ENCODE data around the gene NOTCH2.
"Not testable (repeated sequence)": the region's sequence is repeated elsewhere in the genome, so short reads cannot be mapped to it uniquely, and the experiment has no call there.

NOTCH2 gene

DNA sequence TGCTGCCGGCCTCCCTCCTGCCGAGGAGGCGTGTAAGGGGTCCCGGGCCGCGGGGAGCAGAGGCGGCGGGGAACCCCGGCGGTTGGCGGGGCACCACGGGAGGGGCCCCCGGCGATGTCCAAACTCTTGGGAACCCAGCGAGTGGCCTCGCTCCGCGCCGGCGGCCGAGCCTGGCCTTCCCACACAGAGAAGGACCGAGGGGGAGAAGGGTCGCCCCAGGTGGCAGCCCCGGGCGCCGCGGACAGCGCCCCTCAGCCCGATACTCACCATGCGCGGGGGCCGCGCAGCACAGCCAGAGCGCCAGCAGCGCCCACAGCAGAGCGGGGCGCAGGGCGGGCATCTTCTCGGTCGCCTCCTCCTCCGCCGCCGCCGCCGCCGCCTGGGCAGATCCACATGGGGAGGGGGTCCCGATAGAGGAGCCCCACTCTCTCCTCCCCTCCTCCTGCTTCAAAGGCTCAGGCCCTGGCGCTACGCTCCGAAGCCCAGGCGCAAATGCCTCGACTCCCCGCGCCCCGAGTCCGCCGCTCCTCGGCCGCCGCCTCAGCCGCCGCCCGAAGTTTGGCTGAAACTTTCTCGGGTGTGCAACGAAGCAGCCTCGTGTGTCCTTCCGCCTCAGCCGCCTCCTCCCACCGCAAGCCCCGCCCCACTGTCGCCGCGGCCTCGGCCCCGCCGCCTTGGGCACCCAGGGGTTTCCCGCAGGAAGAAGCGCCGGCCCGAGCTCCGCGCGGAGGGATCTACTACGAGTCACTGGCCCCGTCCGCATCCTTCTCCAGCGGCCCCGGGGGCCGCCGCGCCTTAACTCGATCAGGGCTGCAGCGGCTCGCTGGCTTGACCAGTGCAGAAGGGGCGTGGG is at the start of gene NOTCH2:
Gene NOTCH2 (minus strand): TSS at position 596 of the 853 bp plus-strand sequence. CDS start 256 bp downstream, at position 340.
- peak; percentile 28 for DNase-seq (ENCODE audit: low spot score)

DNA sequence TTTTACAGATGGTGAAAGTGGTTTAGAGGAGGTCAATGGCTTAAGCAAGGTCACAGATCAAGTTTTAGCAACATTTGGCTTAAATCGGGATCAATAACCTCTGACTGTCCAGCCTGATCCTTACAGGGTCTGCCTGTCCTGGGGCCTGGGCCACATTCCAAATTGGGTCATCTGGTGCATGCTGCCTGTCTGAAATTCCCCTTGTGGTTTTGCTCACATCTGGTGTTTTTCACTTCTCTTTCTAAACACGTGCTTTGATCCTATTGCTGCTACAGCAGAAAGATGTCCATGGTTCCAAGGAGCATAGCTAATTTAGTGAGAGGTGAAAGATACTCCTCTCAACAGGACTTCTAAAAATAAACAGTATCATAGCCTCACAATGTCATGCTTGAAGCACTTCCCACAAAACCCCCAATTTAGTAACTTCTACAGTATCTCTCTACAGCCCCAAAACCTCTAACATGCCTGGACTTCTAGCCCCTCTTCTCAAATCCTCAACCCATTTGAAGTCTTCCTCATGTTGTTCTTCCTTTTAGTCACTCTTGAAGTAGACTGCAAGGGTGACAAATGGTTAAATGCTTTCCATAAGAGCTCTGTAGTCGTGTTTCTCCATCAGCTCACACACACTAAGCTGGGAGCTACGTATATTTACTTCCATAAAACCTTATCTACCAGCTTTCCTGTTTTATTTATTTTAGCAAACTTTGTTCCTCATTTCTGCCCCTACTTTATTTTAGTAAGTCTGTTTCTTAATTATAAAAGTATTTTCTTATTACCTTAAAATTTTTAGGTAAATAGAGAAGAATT is 48.1 kb upstream of the NOTCH2 start:
- peak; percentile 73 for DNase-seq (ENCODE audit: low spot score)

DNA sequence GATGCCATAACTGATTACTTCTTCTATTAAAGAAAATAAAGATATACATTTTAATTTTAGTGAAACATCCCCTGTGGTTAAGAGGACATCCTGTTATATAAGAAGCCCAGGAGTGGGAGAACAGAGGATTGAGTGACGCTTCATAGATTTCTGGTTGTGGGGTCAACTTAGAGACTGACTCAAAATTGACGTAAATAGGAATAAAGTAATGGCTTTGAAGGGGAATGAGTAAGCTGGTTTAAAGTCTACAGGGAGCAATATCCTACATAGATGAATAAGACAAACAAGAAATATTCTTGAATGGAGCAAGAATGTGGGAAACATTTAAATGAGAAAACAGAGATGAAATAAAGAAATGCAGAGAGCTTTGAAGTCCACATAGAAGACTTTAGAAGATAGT is 46.6 kb upstream of the NOTCH2 start:
- DNase-seq (ENCODE audit: low spot score), result not testable (repeated sequence)

DNA sequence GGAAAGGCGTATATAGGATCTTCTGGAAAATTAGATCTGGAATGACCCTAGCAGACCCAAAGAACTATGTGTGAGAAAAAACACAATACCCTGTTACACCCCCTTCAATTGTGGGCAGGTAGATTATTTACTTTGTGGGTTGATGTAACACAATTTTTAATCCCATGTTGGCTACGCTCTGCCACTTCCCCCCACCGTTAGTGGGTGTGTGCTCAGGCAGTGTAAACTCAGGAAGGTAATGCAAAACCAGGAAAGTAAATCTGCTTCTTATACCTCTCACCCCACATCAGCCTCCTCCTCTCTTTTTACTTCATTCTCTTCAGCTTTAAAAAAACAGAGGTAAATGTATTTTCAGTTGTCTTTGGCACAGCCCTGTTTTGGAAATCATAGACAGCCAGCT is 43.7 kb upstream of the NOTCH2 start:
- DNase-seq (ENCODE audit: low spot score), result not testable (repeated sequence)

DNA sequence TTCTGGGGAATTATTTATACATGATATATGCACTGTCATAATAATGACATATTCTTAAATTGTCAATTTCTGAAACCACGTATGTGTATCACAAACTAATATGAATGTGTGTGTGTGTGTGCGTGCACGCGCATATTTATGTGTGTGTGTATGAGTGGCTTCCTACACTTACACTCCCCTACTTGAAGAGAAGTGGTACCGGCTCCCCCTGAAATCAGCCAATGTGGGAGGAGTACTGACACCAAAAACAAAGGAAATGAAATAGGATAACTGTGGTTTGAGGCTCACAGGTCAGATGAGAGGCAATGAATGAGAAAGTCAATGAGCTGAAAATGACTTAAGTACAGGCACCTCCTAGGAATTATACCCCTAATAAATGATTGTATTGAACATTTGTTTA is 42.8 kb upstream of the NOTCH2 start:
- DNase-seq (ENCODE audit: low spot score), result not testable (repeated sequence)

DNA sequence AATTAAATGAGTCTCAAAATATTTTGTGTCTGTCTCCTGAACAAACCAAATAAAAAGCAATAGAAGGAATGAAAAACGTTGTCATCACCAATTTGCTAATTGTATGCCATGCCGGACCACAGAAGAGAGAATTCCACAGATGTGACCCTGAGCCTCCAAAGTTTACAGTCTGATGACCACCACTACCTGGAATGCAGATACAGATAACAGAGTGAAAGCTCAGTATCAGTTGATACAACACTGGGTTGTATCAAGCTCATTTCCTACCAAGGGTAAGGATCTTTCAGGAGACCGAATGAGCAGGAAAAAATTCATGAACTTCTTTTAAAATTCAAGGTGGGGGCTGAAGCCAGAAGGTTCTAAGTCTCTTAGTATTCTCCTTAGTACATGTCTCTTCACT is 42.3 kb upstream of the NOTCH2 start:
- not testable (repeated sequence) for DNase-seq (ENCODE audit: low spot score)

DNA sequence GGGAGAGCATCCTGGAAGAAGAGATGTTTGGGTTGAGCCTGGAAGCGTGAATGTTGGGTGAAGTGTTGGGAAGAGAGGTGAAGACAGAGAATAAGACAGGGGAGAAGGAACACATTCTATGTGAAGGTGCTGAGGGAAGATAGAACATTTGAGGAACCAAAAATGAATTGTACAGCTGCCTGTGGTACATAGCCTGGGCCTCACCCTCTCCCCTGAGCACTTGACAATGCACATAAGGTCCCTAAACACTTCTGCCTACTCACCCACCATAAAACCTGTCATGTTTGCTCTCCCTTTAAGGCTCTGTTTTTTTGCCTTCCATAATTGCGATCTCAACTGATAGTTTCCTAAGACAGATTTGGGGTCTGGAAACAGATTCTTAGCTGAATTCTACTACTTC is 41.5 kb upstream of the NOTCH2 start:
- not testable (repeated sequence) for DNase-seq (ENCODE audit: low spot score)

DNA sequence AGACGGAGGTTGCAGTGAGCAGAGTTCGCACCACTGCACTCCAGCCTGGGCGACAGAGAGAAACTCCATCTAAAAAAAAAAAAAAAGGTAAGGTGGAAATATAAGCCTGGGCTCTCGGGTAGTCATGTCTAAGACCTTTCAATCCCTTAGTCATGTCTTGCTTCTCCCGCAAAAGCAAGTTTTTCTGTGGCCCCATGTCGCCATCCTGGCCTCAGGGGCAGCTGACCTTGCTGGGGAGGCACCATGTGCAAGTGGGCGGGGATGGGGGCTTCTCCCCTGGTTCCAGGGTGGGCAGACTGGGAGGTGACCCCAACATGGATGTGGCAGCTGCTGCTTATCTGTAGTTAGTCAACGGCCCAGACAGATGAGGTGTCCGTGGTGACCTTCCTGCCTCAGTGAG is 40.2 kb upstream of the NOTCH2 start:
- not testable (repeated sequence) for DNase-seq (ENCODE audit: low spot score)

DNA sequence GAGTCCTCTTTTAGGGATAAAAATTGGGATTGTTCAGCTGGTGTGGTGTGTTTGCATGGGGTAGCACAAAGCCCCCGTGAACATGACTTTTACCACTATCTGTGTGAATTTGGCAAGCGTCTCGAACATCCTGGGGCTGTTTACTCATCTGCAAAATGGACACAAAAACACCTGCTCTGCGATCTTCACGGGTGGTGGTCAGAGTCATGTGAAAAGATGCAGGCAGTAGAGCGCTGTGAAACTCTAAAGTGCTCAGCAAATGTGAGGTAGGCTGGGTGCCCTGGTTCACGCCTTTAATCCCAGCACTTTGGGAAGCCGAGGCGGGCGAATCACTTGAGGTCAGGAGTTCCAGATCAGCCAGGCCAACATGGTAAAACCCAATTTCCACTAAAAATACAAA is 39.7 kb upstream of the NOTCH2 start:
- DNase-seq (ENCODE audit: low spot score), result not testable (repeated sequence)

DNA sequence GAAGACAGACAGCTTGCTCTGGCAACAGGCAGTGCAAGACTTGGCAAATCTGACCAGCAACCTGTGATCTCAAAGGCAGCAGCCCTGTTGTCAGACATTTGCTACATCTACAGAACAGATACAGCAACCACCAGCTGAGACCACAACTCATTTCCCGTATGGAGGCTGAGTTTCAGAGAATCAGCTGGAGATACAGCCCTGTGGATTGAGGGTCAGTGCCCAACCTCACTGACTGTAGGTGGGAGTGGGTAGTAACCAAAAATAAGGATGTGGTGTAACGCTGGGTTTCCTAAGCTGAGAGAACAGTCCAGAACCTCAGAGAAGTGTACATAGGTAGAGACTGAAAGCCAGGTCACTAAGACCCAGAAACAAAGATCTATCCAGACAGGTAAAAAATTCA is 35.8 kb upstream of the NOTCH2 start:
- DNase-seq (ENCODE audit: low spot score), result not testable (repeated sequence)

DNA sequence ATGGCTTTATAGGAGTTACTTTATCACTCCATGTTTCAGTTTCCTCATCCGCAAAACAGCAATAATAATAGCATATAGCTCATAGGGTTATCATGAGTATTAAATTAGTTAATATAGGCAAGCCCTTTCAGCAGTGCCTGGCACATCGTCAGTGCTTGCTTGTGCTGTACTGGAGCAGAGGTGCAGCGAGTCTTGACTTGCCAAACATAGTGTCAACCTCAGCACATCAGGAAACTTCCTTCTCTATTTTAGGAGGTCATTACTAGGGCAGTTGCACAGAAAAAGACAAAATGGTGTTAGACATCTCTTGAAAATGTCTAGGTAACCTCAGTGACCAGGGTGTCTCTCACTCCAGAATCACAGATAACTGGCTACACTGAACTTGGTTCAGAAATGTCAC is 34.3 kb upstream of the NOTCH2 start:
- not testable (repeated sequence) for DNase-seq (ENCODE audit: low spot score)

DNA sequence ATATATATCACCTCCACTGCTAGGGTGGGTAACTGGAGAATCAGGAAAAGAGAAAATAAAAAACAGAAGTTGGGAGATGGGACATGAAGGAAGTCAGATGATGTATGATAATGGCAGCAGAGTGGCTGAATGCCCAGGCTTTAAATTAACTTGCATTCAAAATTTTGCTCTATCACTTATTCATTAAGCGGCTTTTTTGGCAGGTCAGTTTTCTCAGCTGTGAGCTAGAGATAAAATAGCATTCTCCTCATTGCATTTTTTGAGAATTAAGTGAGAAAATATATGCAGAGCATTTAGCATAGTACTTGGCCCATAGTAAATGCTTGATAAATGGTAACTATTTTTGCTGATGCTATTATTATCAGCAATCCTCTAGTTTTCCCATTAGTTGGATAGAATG is 32.1 kb upstream of the NOTCH2 start:
- DNase-seq (ENCODE audit: low spot score), result not testable (repeated sequence)

DNA sequence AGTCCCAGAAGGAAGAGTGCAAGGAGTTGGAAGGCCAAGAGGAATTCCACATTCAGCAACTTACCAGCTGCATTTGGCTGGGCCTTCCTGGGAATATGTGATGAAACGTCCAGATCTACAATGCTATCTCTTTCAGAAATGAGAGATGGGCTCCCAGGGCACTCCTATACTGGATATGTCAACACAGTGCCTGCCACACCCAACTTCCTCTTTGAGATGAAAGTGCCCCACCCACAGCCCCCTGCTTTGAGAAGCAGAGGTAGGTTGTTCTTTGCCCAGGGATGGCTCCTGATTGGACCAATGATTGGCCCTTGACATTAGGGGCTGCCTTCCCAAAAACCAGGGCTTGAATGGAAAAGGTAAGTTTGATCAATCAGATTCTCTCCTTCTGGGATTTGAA is 31.1 kb upstream of the NOTCH2 start:
- DNase-seq (ENCODE audit: low spot score), result not testable (repeated sequence)

DNA sequence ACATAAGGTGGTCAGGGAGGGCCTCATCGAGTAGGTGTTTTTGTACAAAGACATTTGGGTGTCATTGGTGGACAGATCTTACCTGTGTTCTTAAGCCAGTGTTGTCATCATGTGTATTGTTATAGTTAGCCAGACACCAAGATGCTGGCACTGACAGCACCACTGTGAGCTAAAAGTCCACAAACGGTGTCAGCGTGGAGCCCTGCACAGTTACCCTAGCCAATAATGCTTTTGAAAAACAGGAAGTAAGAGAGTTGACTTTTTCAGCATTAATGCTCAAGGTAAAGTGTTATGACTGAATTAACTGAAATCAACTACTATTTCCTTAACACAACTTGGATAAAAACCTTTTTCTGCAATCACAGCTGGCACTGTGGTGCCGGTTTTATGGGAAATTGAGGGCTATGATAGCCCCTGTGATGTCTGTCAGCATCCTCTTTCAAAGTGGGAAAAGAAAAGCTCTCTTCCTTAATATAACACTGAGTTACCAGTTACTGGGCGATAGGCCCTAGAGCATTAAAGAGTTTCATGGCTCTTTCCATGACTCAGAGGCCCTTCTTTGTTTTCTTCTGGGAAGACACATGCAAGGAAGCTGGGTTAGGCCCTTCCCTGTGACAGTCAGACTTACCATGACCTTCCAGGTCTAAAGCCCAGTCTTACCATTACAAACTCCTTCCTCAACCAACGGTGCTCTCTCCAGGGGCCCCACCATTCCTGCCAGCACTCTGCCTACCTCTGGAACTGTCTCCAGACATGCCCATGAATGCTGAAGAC is 29.7 kb upstream of the NOTCH2 start:
- not testable (repeated sequence) for DNase-seq (ENCODE audit: low spot score)

DNA sequence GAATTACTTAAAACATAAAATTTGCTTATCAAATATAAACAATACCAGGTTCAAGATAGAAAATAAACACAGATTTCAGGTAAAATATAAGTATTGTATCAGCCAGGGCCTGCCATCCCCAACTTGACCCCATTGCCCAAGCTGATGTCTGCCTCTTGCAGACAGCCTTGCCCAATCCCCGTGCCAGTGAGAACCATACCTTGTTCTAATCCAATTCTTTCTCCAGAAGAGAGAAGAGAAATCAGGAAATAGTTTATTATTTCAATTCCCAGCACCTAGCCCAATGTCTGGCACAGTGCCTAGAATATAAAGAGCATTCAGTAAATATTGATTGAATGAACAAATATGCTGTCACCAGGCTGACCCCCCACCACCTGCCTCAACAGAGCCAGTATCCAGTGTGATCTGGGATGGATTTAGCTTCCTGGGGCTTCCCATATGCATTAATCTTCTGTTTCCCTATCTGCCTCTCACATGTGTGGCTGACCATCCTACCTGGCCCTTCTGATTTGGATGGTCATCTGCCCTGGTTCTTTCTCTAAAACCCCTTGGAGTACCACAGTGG is 27.6 kb upstream of the NOTCH2 start:
- DNase-seq (ENCODE audit: low spot score), result not testable (repeated sequence)

DNA sequence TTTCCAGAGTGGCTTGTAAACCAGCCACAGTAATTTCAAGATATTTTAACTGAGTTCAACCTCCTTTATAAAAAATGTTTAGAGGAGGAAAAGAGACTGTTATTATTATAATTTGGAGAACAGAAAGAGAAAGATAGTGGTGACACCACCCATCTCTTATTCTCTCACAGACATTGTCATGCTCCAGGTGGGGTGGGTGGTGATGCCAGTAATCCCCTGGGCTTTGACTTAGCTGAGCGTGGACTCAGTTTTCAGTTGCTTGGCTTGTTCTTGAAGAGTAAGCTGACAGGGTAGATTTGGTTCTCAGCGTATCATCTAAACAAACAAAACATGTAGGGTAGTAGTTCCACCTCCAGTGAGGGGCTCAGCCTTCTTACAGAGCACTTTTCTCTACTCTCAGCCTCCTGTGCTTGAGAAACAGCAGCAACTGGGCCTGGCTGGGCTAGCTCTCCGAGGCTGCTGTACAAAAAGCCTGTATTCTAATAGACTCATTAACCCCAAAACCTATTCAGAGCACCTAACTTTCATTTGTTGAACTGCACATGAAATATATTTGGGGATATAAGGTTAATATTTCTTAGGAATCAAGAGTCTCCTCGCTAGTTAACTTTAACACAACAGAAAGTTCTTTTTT is 24.2 kb upstream of the NOTCH2 start:
- DNase-seq (ENCODE audit: low spot score), result not testable (repeated sequence)

DNA sequence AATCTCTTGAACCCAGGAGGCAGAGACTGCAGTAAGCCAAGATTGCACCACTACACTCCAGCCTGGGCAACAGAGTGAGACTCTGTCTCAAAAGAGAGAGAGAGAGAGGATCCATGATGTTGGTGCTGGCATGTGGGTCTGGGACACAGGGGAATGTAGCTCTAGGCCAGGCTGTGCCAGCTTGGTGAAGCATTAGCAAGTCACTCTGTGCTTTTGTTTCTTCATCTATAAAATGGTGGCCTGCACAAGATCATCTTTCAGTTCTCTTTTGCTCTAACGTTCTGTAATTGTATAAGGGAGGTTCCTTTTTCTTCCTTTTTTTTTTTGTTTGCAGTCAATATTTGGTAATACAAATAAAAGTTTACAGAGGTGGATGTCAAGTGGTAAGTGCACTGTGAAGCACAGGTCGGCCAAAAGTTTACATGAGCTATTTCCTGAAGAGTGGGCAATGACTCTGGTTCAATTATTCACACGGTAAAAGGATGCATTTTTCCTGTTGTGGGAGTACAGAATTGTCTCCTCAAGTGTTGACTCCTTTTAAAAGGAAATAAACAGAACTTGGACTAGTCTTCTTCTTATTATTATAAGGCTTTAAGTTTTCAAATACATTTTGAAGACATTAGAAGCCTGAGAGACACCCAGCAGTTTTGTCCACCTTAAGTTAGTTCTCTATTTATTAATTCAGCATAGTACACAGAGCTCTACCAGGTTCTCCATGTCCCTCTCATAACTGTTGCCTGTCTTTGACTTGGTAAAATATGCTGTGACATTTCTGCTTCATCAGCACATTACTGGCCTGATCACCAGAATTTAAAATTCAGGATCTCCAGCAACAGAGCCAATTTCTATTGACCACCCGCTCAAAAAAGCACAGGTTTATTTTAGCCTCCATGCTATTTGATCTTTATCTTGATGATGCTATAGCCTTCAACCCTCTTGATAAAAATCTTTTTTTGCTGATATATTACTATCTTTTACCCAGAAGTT is 23.1 kb upstream of the NOTCH2 start:
- not testable (repeated sequence) for DNase-seq (ENCODE audit: low spot score)

DNA sequence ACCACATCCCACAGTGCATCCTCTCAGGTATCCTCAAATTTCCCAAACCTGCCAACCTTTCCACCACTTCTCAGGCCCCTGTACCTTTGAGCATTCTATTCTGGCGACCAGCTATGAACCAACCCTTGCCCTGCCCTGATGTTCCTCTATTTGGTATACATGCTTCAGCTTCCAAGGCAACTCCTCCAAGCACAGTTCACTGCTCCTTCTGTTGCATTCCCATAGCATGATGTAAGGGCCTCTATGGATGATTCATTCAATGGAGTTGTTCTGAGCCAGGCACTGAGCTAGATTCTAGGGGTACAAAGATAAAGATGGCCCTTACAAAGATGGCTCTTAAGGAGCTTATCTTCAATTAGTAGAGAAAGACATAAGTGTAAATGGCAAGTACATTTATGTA is 21.4 kb upstream of the NOTCH2 start:
- not testable (repeated sequence) for DNase-seq (ENCODE audit: low spot score)

DNA sequence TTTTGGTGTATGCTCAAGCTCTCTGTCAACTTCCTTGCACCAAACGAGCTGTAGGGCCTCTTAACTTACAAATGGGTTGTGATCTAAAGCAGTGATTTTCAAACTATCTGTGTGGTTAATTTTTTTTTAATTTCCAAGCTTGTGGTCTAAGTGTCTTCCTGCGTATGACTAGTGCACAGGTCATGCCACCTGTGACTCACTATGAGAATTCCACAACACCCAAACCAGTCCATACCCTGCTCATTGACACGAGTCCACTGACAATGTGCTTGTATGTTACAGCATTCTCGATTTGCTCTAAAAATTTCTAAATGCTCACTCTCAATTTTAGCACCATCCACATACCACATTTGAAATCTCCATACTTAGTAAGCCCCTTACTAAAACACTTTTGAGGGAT is 18.5 kb upstream of the NOTCH2 start:
- DNase-seq (ENCODE audit: low spot score), result not testable (repeated sequence)

DNA sequence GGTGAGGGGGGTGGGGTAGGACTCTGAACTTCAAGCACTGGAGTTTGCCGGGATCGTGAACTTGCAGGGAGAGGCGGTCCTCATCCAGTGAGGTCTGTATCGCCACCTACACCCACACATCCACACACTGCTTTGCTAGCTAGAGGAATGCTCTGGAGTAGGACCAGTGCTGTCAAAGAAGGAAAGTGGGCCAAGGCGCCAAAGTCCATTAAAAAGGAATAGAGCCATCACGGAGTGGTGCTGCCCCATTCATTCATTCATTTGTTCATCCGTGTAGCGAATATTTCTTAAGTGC is 405 bp upstream of the NOTCH2 start:
- DNase-seq (ENCODE audit: low spot score), result not testable (repeated sequence)

All from NAMALWA (cell line).